Suppressor macrophage treated with lipopolysaccharide for 4 hours (primary cell): Measurements from ENCODE around the gene CNTNAP5.

ENCODE experiments used
- DNase-seq: peaks from one replicate; pipeline ENCODE4 v3.0.0-alpha.2; 2020

The CNTNAP5 gene

GRCh38 chr2:124482551-124482950 lies 457.5 kb downstream of the CNTNAP5 start:
- no peak for DNase-seq

- DNase-seq: no peak
These were observed 460.6 kb downstream of the CNTNAP5 start for GRCh38 chr2:124485659-124486058.

- no peak for DNase-seq
These were observed 464.6 kb downstream of the CNTNAP5 start for GRCh38 chr2:124489686-124490085.

GRCh38 chr2:124501575-124502152 lies 476.6 kb downstream of the CNTNAP5 start:
- DNase-seq: no peak

- DNase-seq: no peak
These were observed 489.1 kb downstream of the CNTNAP5 start for GRCh38 chr2:124514236-124514635.

- no peak for DNase-seq
These were observed 495.9 kb downstream of the CNTNAP5 start for GRCh38 chr2:124520953-124521352.

GRCh38 chr2:124523096-124523495 lies 498.0 kb downstream of the CNTNAP5 start:
- DNase-seq: no peak

GRCh38 chr2:124524155-124524915 lies 499.2 kb downstream of the CNTNAP5 start:
- no peak for DNase-seq

- no peak for DNase-seq
These were observed 501.1 kb downstream of the CNTNAP5 start for GRCh38 chr2:124526221-124526620.

- no peak for DNase-seq
These were observed 505.1 kb downstream of the CNTNAP5 start for GRCh38 chr2:124530203-124530602.

GRCh38 chr2:124533226-124533954 lies 508.3 kb downstream of the CNTNAP5 start:
- no peak for DNase-seq

- no peak for DNase-seq
These were observed 508.9 kb downstream of the CNTNAP5 start for GRCh38 chr2:124534028-124534427.

GRCh38 chr2:124535816-124536215 lies 510.7 kb downstream of the CNTNAP5 start:
- DNase-seq: no peak

- no peak for DNase-seq
These were observed 511.5 kb downstream of the CNTNAP5 start for GRCh38 chr2:124536591-124536990.

- DNase-seq: no peak
These were observed 513.5 kb downstream of the CNTNAP5 start for GRCh38 chr2:124538549-124538948.

- no peak for DNase-seq
These were observed 515.7 kb downstream of the CNTNAP5 start for GRCh38 chr2:124540805-124541204.

GRCh38 chr2:124542932-124543640 lies 518.0 kb downstream of the CNTNAP5 start:
- no peak for DNase-seq

GRCh38 chr2:124547700-124548099 lies 522.6 kb downstream of the CNTNAP5 start:
- DNase-seq: no peak

- DNase-seq: no peak
These were observed 533.3 kb downstream of the CNTNAP5 start for GRCh38 chr2:124558277-124558905.

- DNase-seq: no peak
These were observed 534.1 kb downstream of the CNTNAP5 start for GRCh38 chr2:124559236-124559635.

GRCh38 chr2:124560592-124561112 lies 535.6 kb downstream of the CNTNAP5 start:
- DNase-seq: no peak

GRCh38 chr2:124561486-124561885 lies 536.4 kb downstream of the CNTNAP5 start:
- no peak for DNase-seq

- DNase-seq: no peak
These were observed 538.3 kb downstream of the CNTNAP5 start for GRCh38 chr2:124563426-124563825.
